Fibroblast of lung (primary cell): Measurements from ENCODE around the gene SENP2. TPM values are rescaled to one million over a fixed set of nuclear protein-coding genes. Genes with fewer than 3 reads are reported as not detected.
"Not testable (repeated sequence)": the region's sequence is repeated elsewhere in the genome, so short reads cannot be mapped to it uniquely, and the experiment has no call there.

ENCODE experiments used
- DNase-seq, 2 donors: peaks; one replicate each; pipeline versions ENCODE4 v3.0.0 to v3.0.0-alpha.2; 2010; ENCODE audit warnings: low read depth in 2 of 2
- H2AFZ ChIP-seq: 2 replicates; pipeline ENCODE4 v1.5.1; 2012; ENCODE audit warnings: low read length, control low read depth, inconsistent platforms
- H3K27ac ChIP-seq: 2 replicates; pipeline ENCODE4 v1.5.1; 2011; ENCODE audit warnings: low read length, control low read depth; ENCODE audit not compliant: insufficient read depth
- H3K27me3 ChIP-seq: 2 replicates; pipeline ENCODE4 v1.5.1; 2011; ENCODE audit warnings: mild to moderate bottlenecking, low read length; ENCODE audit not compliant: control insufficient read depth, insufficient read depth
- H3K36me3 ChIP-seq: 2 replicates; pipeline ENCODE4 v1.5.1; 2011; ENCODE audit warnings: low read length; ENCODE audit not compliant: control insufficient read depth, insufficient read depth
- H3K4me1 ChIP-seq: 2 replicates; pipeline ENCODE4 v1.5.1; 2011; ENCODE audit warnings: low read length; ENCODE audit not compliant: control insufficient read depth, insufficient read depth; ENCODE audit errors: extremely low read depth
- H3K4me2 ChIP-seq: 2 replicates; pipeline ENCODE4 v1.5.1; 2011; ENCODE audit warnings: low read length, control low read depth; ENCODE audit not compliant: insufficient read depth; ENCODE audit errors: extremely low read depth
- H3K4me3 ChIP-seq, 4 experiments: fragments of 200-600 bp in 1 of 4; sonication (generic) in 1 of 4; replicated peaks in 1 of 4; 2 replicates each; pipeline ENCODE4 v1.5.1; 2011 to 2016; ENCODE audit warnings: low read length in 4 of 4, low read depth in 3 of 4, mild to moderate bottlenecking in 3 of 4, control low read depth in 2 of 4, inconsistent platforms in 1 of 4, mixed read lengths in 1 of 4; ENCODE audit not compliant: insufficient read depth in 1 of 4; ENCODE audit errors: control extremely low read depth in 1 of 4
- H3K79me2 ChIP-seq: 2 replicates; pipeline ENCODE4 v1.5.1; 2012; ENCODE audit warnings: mild to moderate bottlenecking, low read length, inconsistent platforms; ENCODE audit not compliant: control insufficient read depth, insufficient read depth
- H3K9ac ChIP-seq: 2 replicates; pipeline ENCODE4 v1.5.1; 2011; ENCODE audit warnings: mild to moderate bottlenecking, low read length, control low read depth; ENCODE audit not compliant: insufficient read depth
- H3K9me3 ChIP-seq: 2 replicates; pipeline ENCODE4 v1.5.1; 2012; ENCODE audit warnings: low read depth, low read length; ENCODE audit not compliant: control insufficient read depth, insufficient read depth
- H4K20me1 ChIP-seq: 2 replicates; pipeline ENCODE4 v1.5.1; 2011; ENCODE audit warnings: low read length; ENCODE audit not compliant: control insufficient read depth, insufficient read depth; ENCODE audit errors: extremely low read depth
- CTCF ChIP-seq, 2 donors: IDR thresholded peaks in 1 of 2; conservative IDR thresholded peaks in 1 of 2; 1 replicate in 1 of 2; 2 replicates in 1 of 2; pipeline ENCODE4 v1.5.1; 2011 to 2012; ENCODE audit warnings: low read length in 2 of 2, control low read depth in 1 of 2, inconsistent platforms in 1 of 2, low read depth in 1 of 2, mild to moderate bottlenecking in 1 of 2
- EZH2 ChIP-seq: IDR thresholded peaks from 2 replicates; pipeline ENCODE4 v1.5.1; 2012; ENCODE audit warnings: low read length, control low read depth, mild to moderate bottlenecking; ENCODE audit errors: missing control alignments
- polyA plus RNA-seq, 2 donors: library from polyadenylated mRNA; depleted of rRNA in 1 of 2; stranded (reverse) in 1 of 2; unstranded in 1 of 2; fragments of >200 nt; gene quantifications; 2 replicates each; pipeline ENCODE4 v1.2.1, GENCODE V29; 2011 to 2012; ENCODE audit warnings: missing spikeins in 1 of 2
- total RNA-seq: library from RNA; depleted of rRNA; stranded (reverse); fragments of >200 nt; gene quantifications from 2 replicates; pipeline ENCODE4 v1.2.1, GENCODE V29; 2014

Gene SENP2
- total and polyA plus RNA-seq, 2 donors (not counting 1 experiment from before 2014, with no cell fraction given): 19.6 to 26.9 TPM

- no peak overlapping the region for H3K4me2 ChIP-seq
- H3K79me2 ChIP-seq: no peaks in the 10 kb centered on the region
- no peaks in the 10 kb centered on the region for H3K27me3 ChIP-seq
- H3K4me3 ChIP-seq: no peak overlapping the region
- H4K20me1 ChIP-seq: no peaks in the 10 kb centered on the region
- H3K4me1 ChIP-seq: peaks cover 7% of the 10 kb centered on the region
- no peak for DNase-seq
- no peak overlapping the region for H3K9ac ChIP-seq
- H3K27ac ChIP-seq: no peak overlapping the region
- no peaks in the 10 kb centered on the region for H3K36me3 ChIP-seq
- no peak for TF ChIP-seq CTCF (conservative IDR thresholded peaks at IDR 0.05 in 1 of 2, IDR thresholded peaks at IDR 0.05 in 1 of 2; ENCODE audit: low read depth in 1 of 2, low read length in 2 of 2)
- TF ChIP-seq EZH2: no peak
- no peak overlapping the region for H2AFZ ChIP-seq
- no peaks in the 10 kb centered on the region for H3K9me3 ChIP-seq
These were observed 46.9 kb downstream of the SENP2 start for GRCh38 chr3:185632996-185633395.

- no peak for DNase-seq
- H3K9me3 ChIP-seq: no peaks in the 10 kb centered on the region
- no peaks in the 10 kb centered on the region for H3K4me1 ChIP-seq
- H3K27ac ChIP-seq: no peak overlapping the region
- TF ChIP-seq EZH2 (no peak), CTCF (conservative IDR thresholded peaks at IDR 0.05 in 1 of 2, IDR thresholded peaks at IDR 0.05 in 1 of 2; ENCODE audit: low read depth in 1 of 2, low read length in 2 of 2) (no peak)
- no peak overlapping the region for H2AFZ ChIP-seq
- no peaks in the 10 kb centered on the region for H3K36me3 ChIP-seq
- H3K9ac ChIP-seq: no peak overlapping the region
- no peaks in the 10 kb centered on the region for H3K79me2 ChIP-seq
- no peak overlapping the region for H3K4me2 ChIP-seq
- H3K4me3 ChIP-seq: no peak overlapping the region
- H4K20me1 ChIP-seq: no peaks in the 10 kb centered on the region
- no peaks in the 10 kb centered on the region for H3K27me3 ChIP-seq
These were observed 51.3 kb downstream of the SENP2 start for GRCh38 chr3:185637388-185637787.

GRCh38 chr3:185638651-185639050 lies 52.6 kb downstream of the SENP2 start:
- not testable (repeated sequence) for H3K27me3 ChIP-seq

More at GRCh38 chr3:185638651-185639050, 52.6 kb downstream of the SENP2 start:
- not testable (repeated sequence) for H3K9me3 ChIP-seq, H3K9ac ChIP-seq, H3K79me2 ChIP-seq, H3K27ac ChIP-seq, H3K4me2 ChIP-seq, H2AFZ ChIP-seq, H3K4me3 ChIP-seq, H3K36me3 ChIP-seq, DNase-seq, H3K4me1 ChIP-seq, H4K20me1 ChIP-seq
